HCT116 (cell line): ENCODE data around the gene NFE2. TPM values are rescaled to one million over a fixed set of nuclear protein-coding genes. Genes with fewer than 3 reads are reported as not detected.

Experiments
- ATAC-seq: fragments of 200-7000 bp; cut with Tn5 transposase; 2 replicates; pipeline ENCODE4 v1.9.1; 2020; ENCODE audit warnings: mild to moderate bottlenecking, moderate library complexity
- BruUV-seq: library from RNA; stranded (reverse); fragments of 400-500 nt; replicated peaks from 2 replicates; lab custom pipeline; 2021; lab: Mats Ljungman, UMichigan
- CTCF ChIA-PET: fragments of 300-600 bp; sonication (Branson Sonifier 250); formaldehyde crosslinking; loops from one replicate; lab custom pipeline; 2021; ENCODE audit warnings: antibody characterized with exemption; lab: Charles Lee
- POLR2A ChIA-PET: fragments of 300-600, 350-600 bp; sonication (Branson Sonifier 250); formaldehyde crosslinking; loops from one replicate; lab custom pipeline; 2021; ENCODE audit warnings: antibody characterized with exemption; lab: Charles Lee
- RAD21 ChIA-PET, 2 experiments: fragments of 300-600 bp; sonication (Branson Sonifier 250); formaldehyde crosslinking; loops; one replicate each; lab custom pipeline; 2023; ENCODE audit warnings: low total read pairs in 2 of 2; ENCODE audit not compliant: uncharacterized antibody in 2 of 2, unreplicated experiment in 2 of 2, low non-redundant PET in 1 of 2; lab: Charles Lee
- DNase-seq: peaks from one replicate; pipeline ENCODE4 v3.0.0-alpha.2; 2010; ENCODE audit warnings: low read depth, low spot score
- H2AFZ ChIP-seq: fragments of 200-600 bp; shearing (Covaris generic), sonication (generic); 2 replicates; pipeline ENCODE4 v1.6.1; 2017; ENCODE audit warnings: low read depth, mixed run types, mixed read lengths, antibody characterized with exemption, low read length; ENCODE audit not compliant: poor library complexity, severe bottlenecking
- H3K27ac ChIP-seq: 2 replicates; pipeline ENCODE4 v1.5.1; 2012; ENCODE audit warnings: low read depth, low read length
- H3K27me3 ChIP-seq: fragments of 200-600 bp; sonication (generic); 2 replicates; pipeline ENCODE4 v1.6.1; 2016; ENCODE audit warnings: mixed run types, low read length, mixed read lengths; ENCODE audit not compliant: insufficient read depth
- H3K36me3 ChIP-seq, 2 experiments: fragments of 200-500 bp in 1 of 2; fragments of 200-600 bp in 1 of 2; sonication (Bioruptor generic) in 1 of 2; sonication (generic) in 1 of 2; 2 replicates each; pipeline versions ENCODE4 v1.5.1 to v1.6.1; 2014 to 2016; ENCODE audit warnings: low read length in 2 of 2, inconsistent platforms in 1 of 2, mixed read lengths in 1 of 2, mixed run types in 1 of 2; ENCODE audit not compliant: insufficient read depth in 2 of 2, control insufficient read depth in 1 of 2
- H3K4me1 ChIP-seq, 2 experiments: fragments of 200-600 bp in 1 of 2; sonication (generic) in 1 of 2; 2 replicates each; pipeline versions ENCODE4 v1.5.1 to v1.6.1; 2012 to 2017; ENCODE audit warnings: low read length in 2 of 2, inconsistent platforms in 1 of 2, mild to moderate bottlenecking in 1 of 2, mixed read lengths in 1 of 2, mixed run types in 1 of 2, moderate library complexity in 1 of 2; ENCODE audit not compliant: insufficient read depth in 2 of 2, control insufficient read depth in 1 of 2
- H3K4me2 ChIP-seq: fragments of 200-600 bp; sonication (generic); 2 replicates; pipeline ENCODE4 v1.6.1; 2017; ENCODE audit warnings: mixed run types, low read length, mixed read lengths
- H3K4me3 ChIP-seq, 2 experiments: fragments of 200-600 bp in 1 of 2; sonication (generic) in 1 of 2; replicated peaks in 1 of 2; 2 replicates each; pipeline ENCODE4 v1.5.1; 2011 to 2016; ENCODE audit warnings: low read length in 2 of 2, control low read depth in 1 of 2, low read depth in 1 of 2, mild to moderate bottlenecking in 1 of 2, mixed read lengths in 1 of 2, mixed run types in 1 of 2
- H3K79me2 ChIP-seq: fragments of 200-600 bp; sonication (generic); 2 replicates; pipeline ENCODE4 v1.6.1; 2017; ENCODE audit warnings: mild to moderate bottlenecking, mixed run types, low read length, moderate library complexity, mixed read lengths; ENCODE audit not compliant: insufficient read depth
- H3K9ac ChIP-seq: fragments of 200-600 bp; sonication (generic); 2 replicates; pipeline ENCODE4 v1.6.1; 2016; ENCODE audit warnings: low read length, mixed read lengths
- H3K9me2 ChIP-seq: fragments of 200-600 bp; sonication (generic), shearing (Covaris generic); 2 replicates; pipeline ENCODE4 v1.6.1; 2017; ENCODE audit warnings: mixed run types, mild to moderate bottlenecking, moderate library complexity; ENCODE audit not compliant: insufficient read depth
- H3K9me3 ChIP-seq, 2 experiments: fragments of 200-500 bp in 1 of 2; fragments of 200-600 bp in 1 of 2; sonication (Bioruptor generic) in 1 of 2; sonication (generic) in 1 of 2; 2 replicates each; pipeline ENCODE4 v1.6.1; 2014 to 2017; ENCODE audit warnings: low read length in 2 of 2, mixed read lengths in 2 of 2, inconsistent platforms in 1 of 2, low read depth in 1 of 2, mild to moderate bottlenecking in 1 of 2, mixed run types in 1 of 2, moderate library complexity in 1 of 2; ENCODE audit not compliant: control insufficient read depth in 1 of 2, insufficient read depth in 1 of 2
- H4K20me1 ChIP-seq: fragments of 200-600 bp; sonication (generic), shearing (Covaris generic); 2 replicates; pipeline ENCODE4 v1.6.1; 2017; ENCODE audit warnings: mixed run types, mild to moderate bottlenecking, moderate library complexity; ENCODE audit not compliant: insufficient read depth
- CBX3 ChIP-seq: IDR thresholded peaks from 2 replicates; pipeline ENCODE4 v1.6.1; 2012; ENCODE audit warnings: low read depth
- CEBPB ChIP-seq: IDR thresholded peaks from 2 replicates; pipeline ENCODE4 v1.6.1; 2012; ENCODE audit warnings: low read depth
- ELF1 ChIP-seq: IDR thresholded peaks from 2 replicates; pipeline ENCODE4 v1.6.1; 2012; ENCODE audit warnings: low read depth, borderline replicate concordance
- EZH2phosphoT487 ChIP-seq: fragments of 200-600 bp; IDR thresholded peaks from 2 replicates; pipeline ENCODE4 v1.6.1; 2018; ENCODE audit warnings: antibody characterized with exemption, borderline replicate concordance
- POLR2A ChIP-seq: IDR thresholded peaks from 2 replicates; pipeline ENCODE4 v1.7.0; 2011; ENCODE audit warnings: borderline replicate concordance; ENCODE audit not compliant: insufficient read depth, insufficient read length; ENCODE audit errors: extremely low read depth
- POLR2AphosphoS5 ChIP-seq: IDR thresholded peaks from 2 replicates; pipeline ENCODE4 v1.6.1; 2011; ENCODE audit warnings: mild to moderate bottlenecking, low read depth, low read length, moderate library complexity
- TCF7L2 ChIP-seq: IDR thresholded peaks from 2 replicates; pipeline ENCODE4 v1.7.0; 2011; ENCODE audit warnings: borderline replicate concordance, inconsistent platforms; ENCODE audit not compliant: insufficient read depth, insufficient read length; ENCODE audit errors: extremely low read depth
- YY1 ChIP-seq: IDR thresholded peaks from 2 replicates; pipeline ENCODE4 v1.6.1; 2011; ENCODE audit warnings: low read length, low read depth, moderate library complexity, mild to moderate bottlenecking; ENCODE audit not compliant: insufficient replicate concordance; ENCODE audit errors: extremely low read depth
- ZNF274 ChIP-seq: fragments of 200-500 bp; sonication (Bioruptor generic); IDR thresholded peaks from 2 replicates; pipeline ENCODE4 v1.6.1; 2014; ENCODE audit warnings: mild to moderate bottlenecking, low read depth, low read length, inconsistent platforms
- intact Hi-C: fragments of 100-400 bp; cut with micrococcal nuclease; formaldehyde crosslinking; loops from 2 replicates; pipeline ENCODE4 v1.10.0; 2022
- total RNA-seq: library from RNA; stranded (reverse); gene quantifications from one replicate; pipeline ENCODE4 v1.2.1, GENCODE V29; 2021; ENCODE audit not compliant: unreplicated experiment
- TF ChIP-seq, protein P1 (sequence below): IDR thresholded peaks from 2 replicates; pipeline ENCODE4 v1.6.1; 2012; ENCODE audit warnings: low read depth
- TF ChIP-seq, protein P2 (sequence below), 3 experiments: fragments of 200-600 bp in 1 of 3; sonication (generic) in 1 of 3; IDR thresholded peaks in 2 of 3; conservative IDR thresholded peaks in 1 of 3; 2 replicates each; pipeline ENCODE4 v1.5.1; 2012 to 2017; ENCODE audit warnings: low read depth in 2 of 3, low read length in 2 of 3, antibody characterized with exemption in 1 of 3, borderline replicate concordance in 1 of 3, control low read depth in 1 of 3, mild to moderate bottlenecking in 1 of 3, mixed read lengths in 1 of 3, mixed run types in 1 of 3, moderate library complexity in 1 of 3; ENCODE audit not compliant: insufficient read depth in 1 of 3

The NFE2 gene
- total RNA-seq, 1 experiment from 2014 or later = 1.3 TPM

GRCh38 chr12:54259194-54260011, 41.4 kb downstream of the NFE2 start:
- peak overlapping the region; percentile 82 for H3K27ac ChIP-seq
- ATAC-seq (peak; percentile 91), DNase-seq (peak; percentile 72)
- peak overlapping the region; percentile 93 for H3K4me2 ChIP-seq
- H3K4me1 ChIP-seq = peaks cover 48 to 53% of the 10 kb centered on the region in 2 experiments
- intact Hi-C loops = no loop called here
- H3K4me3 ChIP-seq = peak overlapping the region; percentile 60 to 62
- peaks cover 28% of the 10 kb centered on the region for H3K79me2 ChIP-seq
- H2AFZ ChIP-seq = peak overlapping the region; percentile 13
- RAD21 ChIA-PET = interaction anchor here in 1 of 2 experiments (0.6 kb wide), 1 partner anchor 69 kb away, joined by 3 read pairs; no protein-coding TSS in a partner anchor
- no peaks in the 10 kb centered on the region for H3K9me3 ChIP-seq
- H3K36me3 ChIP-seq = peaks cover 11 to 17% of the 10 kb centered on the region in 2 experiments; a peak in 2 of 4 replicates
- peak overlapping the region; percentile 77 for H3K9ac ChIP-seq
- no peaks in the 10 kb centered on the region for H3K9me2 ChIP-seq
- POLR2A ChIA-PET = interaction anchor here (0.9 to 2.3 kb wide), 4 partner anchors 8 to 66 kb away, joined by 3 to 27 read pairs (median 4); partner anchors contain the start of genes CBX5, COPZ1 and HNRNPA1
- BruUV-seq = TSS peak; percentile 83
- no peaks in the 10 kb centered on the region for H3K27me3 ChIP-seq
- H4K20me1 ChIP-seq = no peaks in the 10 kb centered on the region
- CTCF ChIA-PET = interaction anchor here (1.6 to 1.9 kb wide), 2 partner anchors 8 to 66 kb away, joined by 4 to 12 read pairs; partner anchors contain the start of gene COPZ1
- TF ChIP-seq ZNF274 (no peak), YY1 (peak; percentile 49), POLR2AphosphoS5 (peak; percentile 54)

DNA sequence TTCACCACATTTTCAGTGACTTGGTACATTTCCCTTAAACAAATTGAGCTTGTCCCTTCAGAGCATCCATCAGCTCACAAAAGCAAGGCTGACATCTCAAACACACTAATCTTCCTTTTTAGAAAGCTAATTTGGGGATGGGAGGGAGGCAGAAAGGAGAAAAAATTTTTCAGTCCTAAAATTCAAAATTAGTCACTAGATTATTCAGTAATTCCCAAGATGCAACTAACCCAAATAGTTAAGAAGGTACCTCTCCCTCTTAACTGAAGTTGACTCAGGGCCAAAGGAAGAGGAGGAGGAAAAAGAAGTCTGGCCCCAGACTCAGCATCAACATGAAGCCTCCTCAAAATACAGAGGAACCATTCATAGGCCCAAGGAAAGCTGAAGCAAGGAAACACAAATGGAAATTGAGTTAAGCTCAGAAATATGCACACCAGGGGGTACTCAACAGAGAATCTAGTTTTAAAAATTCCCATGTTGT, 42.6 kb downstream of the NFE2 start:
- Histone ChIP-seq H3K4me3 (peak overlapping the region; percentile 60 to 62; a peak in 3 of 4 replicates), H3K9me2 (no peaks in the 10 kb centered on the region), H3K27me3 (no peaks in the 10 kb centered on the region), H4K20me1 (no peaks in the 10 kb centered on the region), H3K4me2 (peak overlapping the region; percentile 93), H3K9ac (peak overlapping the region; percentile 77), H3K36me3 (peaks cover 11 to 17% of the 10 kb centered on the region in 2 experiments; a peak in 2 of 4 replicates), H3K9me3 (no peaks in the 10 kb centered on the region), H3K79me2 (peaks cover 30% of the 10 kb centered on the region), H2AFZ (no peak overlapping the region), H3K27ac (peak overlapping the region; percentile 82; the same call in 1 of the 2 replicates), H3K4me1 (peaks cover 53 to 61% of the 10 kb centered on the region in 2 experiments)
- ChIA-PET POLR2A (interaction anchor here (2.3 kb wide), 1 partner anchor 22 kb away, joined by 27 read pairs; the partner anchor contains the start of genes CBX5 and HNRNPA1), CTCF (interaction anchor here (0.8 kb wide), 1 partner anchor 141 kb away, joined by 3 read pairs; no protein-coding TSS in a partner anchor), RAD21 (no interaction called here)
- intact Hi-C loops = no loop called here
- ATAC-seq (no peak), DNase-seq (no peak)
- no TSS peak for BruUV-seq
- TF ChIP-seq ZNF274 = no peak
- TF ChIP-seq, protein P1, sequence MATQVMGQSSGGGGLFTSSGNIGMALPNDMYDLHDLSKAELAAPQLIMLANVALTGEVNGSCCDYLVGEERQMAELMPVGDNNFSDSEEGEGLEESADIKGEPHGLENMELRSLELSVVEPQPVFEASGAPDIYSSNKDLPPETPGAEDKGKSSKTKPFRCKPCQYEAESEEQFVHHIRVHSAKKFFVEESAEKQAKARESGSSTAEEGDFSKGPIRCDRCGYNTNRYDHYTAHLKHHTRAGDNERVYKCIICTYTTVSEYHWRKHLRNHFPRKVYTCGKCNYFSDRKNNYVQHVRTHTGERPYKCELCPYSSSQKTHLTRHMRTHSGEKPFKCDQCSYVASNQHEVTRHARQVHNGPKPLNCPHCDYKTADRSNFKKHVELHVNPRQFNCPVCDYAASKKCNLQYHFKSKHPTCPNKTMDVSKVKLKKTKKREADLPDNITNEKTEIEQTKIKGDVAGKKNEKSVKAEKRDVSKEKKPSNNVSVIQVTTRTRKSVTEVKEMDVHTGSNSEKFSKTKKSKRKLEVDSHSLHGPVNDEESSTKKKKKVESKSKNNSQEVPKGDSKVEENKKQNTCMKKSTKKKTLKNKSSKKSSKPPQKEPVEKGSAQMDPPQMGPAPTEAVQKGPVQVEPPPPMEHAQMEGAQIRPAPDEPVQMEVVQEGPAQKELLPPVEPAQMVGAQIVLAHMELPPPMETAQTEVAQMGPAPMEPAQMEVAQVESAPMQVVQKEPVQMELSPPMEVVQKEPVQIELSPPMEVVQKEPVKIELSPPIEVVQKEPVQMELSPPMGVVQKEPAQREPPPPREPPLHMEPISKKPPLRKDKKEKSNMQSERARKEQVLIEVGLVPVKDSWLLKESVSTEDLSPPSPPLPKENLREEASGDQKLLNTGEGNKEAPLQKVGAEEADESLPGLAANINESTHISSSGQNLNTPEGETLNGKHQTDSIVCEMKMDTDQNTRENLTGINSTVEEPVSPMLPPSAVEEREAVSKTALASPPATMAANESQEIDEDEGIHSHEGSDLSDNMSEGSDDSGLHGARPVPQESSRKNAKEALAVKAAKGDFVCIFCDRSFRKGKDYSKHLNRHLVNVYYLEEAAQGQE = no peak
- TF ChIP-seq POLR2A = no peak
- TF ChIP-seq, protein P2, sequence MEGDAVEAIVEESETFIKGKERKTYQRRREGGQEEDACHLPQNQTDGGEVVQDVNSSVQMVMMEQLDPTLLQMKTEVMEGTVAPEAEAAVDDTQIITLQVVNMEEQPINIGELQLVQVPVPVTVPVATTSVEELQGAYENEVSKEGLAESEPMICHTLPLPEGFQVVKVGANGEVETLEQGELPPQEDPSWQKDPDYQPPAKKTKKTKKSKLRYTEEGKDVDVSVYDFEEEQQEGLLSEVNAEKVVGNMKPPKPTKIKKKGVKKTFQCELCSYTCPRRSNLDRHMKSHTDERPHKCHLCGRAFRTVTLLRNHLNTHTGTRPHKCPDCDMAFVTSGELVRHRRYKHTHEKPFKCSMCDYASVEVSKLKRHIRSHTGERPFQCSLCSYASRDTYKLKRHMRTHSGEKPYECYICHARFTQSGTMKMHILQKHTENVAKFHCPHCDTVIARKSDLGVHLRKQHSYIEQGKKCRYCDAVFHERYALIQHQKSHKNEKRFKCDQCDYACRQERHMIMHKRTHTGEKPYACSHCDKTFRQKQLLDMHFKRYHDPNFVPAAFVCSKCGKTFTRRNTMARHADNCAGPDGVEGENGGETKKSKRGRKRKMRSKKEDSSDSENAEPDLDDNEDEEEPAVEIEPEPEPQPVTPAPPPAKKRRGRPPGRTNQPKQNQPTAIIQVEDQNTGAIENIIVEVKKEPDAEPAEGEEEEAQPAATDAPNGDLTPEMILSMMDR (IDR thresholded peaks at IDR 0.05 in 2 of 3, conservative IDR thresholded peaks at IDR 0.05 in 1 of 3; ENCODE audit: borderline replicate concordance in 1 of 3, insufficient read depth in 1 of 3, low read depth in 2 of 3, low read length in 2 of 3) = no peak
- TF ChIP-seq CEBPB = no peak
- TF ChIP-seq ELF1 = no peak
- no peak for TF ChIP-seq EZH2phosphoT487
- no peak for TF ChIP-seq CBX3
- TF ChIP-seq TCF7L2 = no peak
